Head of caudate nucleus (tissue), 42 donors: ENCODE results near the gene DOK3.
"Not testable (repeated sequence)": the region's sequence is repeated elsewhere in the genome, so short reads cannot be mapped to it uniquely, and the experiment has no call there.

ENCODE experiments used
- DNase-seq, 42 donors: peaks; one replicate each; pipeline versions ENCODE4 v3.0.0 to v3.0.0-alpha.2; 2020 to 2021; ENCODE audit warnings: mixed read lengths in 7 of 42
- intact Hi-C: fragments of 100-400 bp; cut with DNase I; formaldehyde crosslinking; loops from one replicate; pipeline ENCODE4 v1.15.0; 2022

DOK3 gene

GRCh38 chr5:177491983-177492746, 17.5 kb downstream of the DOK3 start:
- no peak for DNase-seq
- intact Hi-C loops: no loop called here

GRCh38 chr5:177491429-177491945, 18.1 kb downstream of the DOK3 start:
- DNase-seq: no peak
- intact Hi-C loops: no loop called here

- intact Hi-C loops: no loop called here
- no peak for DNase-seq
These were observed 18.6 kb downstream of the DOK3 start for GRCh38 chr5:177490992-177491391.

GRCh38 chr5:177490311-177490991, 19.2 kb downstream of the DOK3 start:
- peak in 10 of 42 donors; percentile 37 to 62 (median 43) for DNase-seq
- intact Hi-C loops: no loop called here

DNA sequence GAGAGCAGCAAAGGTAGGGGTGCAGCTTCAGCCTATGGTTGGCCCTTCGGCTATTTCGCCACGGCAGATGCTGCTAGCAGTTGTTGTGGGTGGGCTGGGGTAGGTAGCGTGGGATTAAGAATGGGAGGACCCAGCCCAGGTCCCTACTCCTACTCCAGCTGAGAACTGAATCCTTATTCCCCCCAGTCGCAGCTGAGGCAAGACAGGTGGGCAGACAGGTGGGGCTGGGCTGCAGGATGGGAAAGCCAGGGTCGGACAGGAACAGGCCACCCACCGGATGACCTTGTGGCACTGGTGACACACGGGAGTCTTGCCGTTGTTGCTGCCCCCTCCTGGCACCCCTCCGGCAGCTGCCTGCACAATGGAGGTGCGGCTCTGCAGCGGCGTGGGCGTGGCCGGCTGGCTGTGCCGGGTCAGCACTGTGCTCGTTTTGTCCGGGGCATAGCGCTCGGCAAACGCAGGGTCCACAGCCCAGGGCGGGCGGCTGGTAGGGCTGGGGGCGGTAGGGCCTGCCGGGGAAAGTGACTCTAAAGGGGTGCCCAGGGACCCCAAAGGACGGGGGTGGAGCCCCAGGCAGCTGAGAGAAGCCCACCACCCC, 20.4 kb downstream of the DOK3 start:
- peak in 11 of 42 donors; percentile 29 to 60 (median 45) for DNase-seq
- intact Hi-C loops: no loop called here

- intact Hi-C loops: no loop called here
- DNase-seq: no peak
These were observed 21.7 kb downstream of the DOK3 start for GRCh38 chr5:177487975-177488374.

GRCh38 chr5:177487144-177487543, 22.5 kb downstream of the DOK3 start:
- no peak for DNase-seq
- intact Hi-C loops: no loop called here

- no peak for DNase-seq
- intact Hi-C loops: no loop called here
These were observed 23.4 kb downstream of the DOK3 start for GRCh38 chr5:177486256-177486655.

GRCh38 chr5:177485753-177486152, 23.9 kb downstream of the DOK3 start:
- DNase-seq, intact Hi-C loops: not testable (repeated sequence)

DNA sequence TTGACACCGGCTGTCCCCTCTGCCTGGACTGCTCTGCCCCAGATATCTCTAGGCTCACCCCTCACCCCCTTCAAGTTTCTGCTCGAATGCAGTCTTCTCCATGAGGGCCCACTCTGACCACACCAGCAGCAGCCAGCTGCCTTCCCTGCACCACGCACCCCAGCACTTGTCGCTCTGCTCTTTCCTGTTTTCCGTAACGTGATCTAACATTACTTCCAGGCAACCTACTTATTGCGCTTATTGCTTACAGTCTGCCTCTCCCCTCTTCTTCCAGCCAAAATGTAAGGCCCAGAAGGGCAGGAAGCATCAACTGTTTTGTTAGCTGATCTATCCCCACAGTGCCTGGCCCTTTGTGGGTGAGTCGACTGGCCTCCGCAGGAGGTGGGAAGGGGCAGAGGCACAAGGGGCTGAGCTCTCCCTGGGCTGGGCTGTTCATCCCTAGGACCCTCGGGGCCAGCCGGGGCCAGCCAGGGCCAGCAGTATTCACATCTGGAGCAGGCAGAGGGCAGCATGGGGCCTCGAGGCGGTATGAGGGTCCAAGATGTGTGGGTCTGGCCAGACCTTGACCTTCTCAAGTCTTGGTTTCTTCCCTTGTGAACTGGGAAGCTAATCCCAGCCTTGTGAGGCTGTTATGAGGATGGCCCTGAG, 24.6 kb downstream of the DOK3 start:
- DNase-seq: no peak

DNA sequence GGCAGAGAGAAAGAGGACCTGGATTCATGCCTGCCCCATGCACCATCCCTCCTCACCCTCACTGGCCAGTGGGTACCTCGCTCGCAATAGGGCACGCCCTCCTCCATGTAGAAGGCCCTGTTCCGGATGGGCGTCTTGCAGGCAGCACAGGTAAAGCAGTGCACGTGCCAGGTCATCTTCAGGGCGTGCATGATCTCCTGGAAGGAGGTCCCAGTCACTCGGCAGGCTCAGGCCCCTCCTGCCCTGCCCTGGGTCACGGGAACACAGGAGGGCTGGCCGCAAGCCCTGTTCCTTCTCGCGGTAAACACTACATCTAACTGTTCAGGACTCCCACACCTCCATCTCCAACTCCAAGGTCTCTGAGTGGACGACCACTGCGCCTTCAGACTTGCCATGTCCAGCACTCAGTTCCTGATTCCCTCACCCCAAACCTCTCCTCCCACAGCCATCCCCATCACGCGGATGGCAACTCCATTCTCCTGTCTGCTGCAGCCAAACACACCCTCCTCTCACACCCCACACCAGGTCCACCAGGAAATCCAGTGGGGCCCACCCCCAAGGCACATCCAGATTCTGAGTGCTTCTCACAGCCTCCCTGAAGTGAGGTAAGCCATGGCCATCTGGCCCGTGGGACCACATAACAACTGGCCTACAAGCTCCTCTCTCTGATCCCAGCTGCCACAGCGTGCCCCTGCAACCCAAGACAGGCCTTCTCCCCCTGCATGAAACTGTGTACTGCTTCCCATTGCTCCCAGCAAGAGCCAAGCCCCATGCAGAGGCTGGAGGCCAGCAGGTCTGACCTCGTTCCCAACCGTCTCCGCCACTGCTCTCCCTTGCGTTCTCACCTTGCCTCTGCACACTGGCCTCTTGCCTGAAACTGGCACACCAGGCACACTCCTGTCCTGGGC, 25.4 kb downstream of the DOK3 start:
- intact Hi-C loops: no loop called here
- DNase-seq: no peak

More for the DNA sequence above, 24.6 kb downstream of the DOK3 start:
- intact Hi-C loops: no loop called here

DNA sequence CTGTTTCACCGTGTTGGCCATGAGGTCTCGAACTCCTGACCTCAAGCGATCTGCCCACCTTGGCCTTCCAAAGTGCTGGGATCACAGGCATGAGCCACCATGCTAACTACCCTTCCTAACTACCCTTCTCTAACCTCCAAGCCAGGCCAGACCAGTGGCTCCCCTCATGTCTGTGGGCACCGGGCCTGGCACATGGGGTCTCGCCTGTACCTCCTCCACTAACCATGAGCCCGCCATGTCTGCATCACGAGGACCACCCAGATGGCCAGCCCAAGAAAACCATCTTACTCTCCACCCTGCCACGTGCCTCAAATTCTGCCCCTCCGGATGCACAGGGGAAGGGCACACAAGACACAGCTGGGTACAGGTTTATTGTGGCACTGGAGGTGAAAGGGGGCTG, 26.6 kb downstream of the DOK3 start:
- intact Hi-C loops: no loop called here

GRCh38 chr5:177482359-177482795, 27.2 kb downstream of the DOK3 start:
- no peak for DNase-seq
- intact Hi-C loops: no loop called here

More for the DNA sequence above, 26.6 kb downstream of the DOK3 start:
- no peak for DNase-seq

DNA sequence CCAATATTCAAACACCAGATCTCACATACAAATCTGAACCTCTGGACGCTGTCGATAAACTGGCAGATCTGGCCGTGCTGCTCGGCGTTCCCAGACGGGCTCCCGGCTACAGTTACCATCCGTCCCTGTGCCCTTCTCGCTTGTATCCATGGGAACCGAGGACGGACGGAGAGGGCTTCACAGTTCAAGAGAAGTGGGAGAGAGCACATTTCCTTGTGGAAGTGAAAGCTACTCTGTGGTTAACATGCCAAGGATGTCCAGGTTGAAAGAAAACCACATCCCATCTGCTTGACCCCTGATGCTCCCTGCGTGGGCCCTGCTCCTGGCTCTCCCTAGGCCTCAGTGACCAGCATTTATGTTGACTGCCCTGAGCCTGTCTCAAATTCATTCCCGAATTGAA, 29.9 kb downstream of the DOK3 start:
- DNase-seq: no peak
- intact Hi-C loops: no loop called here

- intact Hi-C loops: no loop called here
- peak in 14 of 42 donors; percentile 30 to 68 (median 47) for DNase-seq
These were observed 30.6 kb downstream of the DOK3 start for GRCh38 chr5:177478711-177479646.

DNA sequence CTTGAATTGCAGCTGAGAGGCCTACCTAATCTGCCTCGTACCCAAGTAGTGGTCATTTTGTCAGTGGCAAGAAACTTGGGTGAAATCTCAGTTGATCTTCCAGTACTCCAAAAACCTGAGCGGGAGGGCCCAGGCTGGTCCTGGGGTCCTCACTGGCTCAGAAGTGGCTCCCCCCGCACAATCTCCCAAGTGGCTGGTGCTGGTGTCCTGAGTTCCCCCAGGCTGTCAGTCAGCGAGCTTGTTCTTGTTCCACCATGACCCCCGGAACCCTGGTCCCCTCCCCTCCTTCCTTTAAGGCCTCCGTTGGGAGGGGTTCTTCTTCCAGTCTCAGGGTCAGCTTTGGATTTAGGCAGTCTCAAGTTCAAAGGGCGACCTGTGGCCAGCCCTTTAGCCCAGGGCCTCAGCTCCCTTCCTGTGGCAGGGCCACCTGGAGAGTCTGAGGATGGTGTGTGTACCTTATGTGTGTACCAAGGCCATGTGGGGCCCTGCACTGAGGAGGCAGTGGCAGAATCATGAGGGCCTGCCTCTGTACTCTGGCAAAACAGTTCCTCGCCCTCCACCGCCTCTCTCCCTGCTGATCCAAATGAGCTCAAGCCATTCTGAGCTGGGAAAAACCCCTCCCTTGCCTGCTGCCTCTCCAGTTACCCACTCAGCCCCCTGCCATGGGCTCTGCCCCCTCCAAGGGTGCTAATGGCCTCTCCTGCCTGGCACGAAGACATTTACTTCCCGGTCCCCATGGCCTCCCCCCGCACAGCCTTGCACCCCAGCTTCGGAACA, 31.7 kb downstream of the DOK3 start:
- intact Hi-C loops: no loop called here

More for the DNA sequence above, 31.7 kb downstream of the DOK3 start:
- DNase-seq: no peak
